HG03135 (cell line): Measurements from ENCODE around the gene KRTAP5-7.
"Not testable (repeated sequence)": the region's sequence is repeated elsewhere in the genome, so short reads cannot be mapped to it uniquely, and the experiment has no call there.

Source experiments
- ATAC-seq: cut with Tn5 transposase; IDR thresholded peaks from one replicate; pipeline ENCODE4 v1.9.1; 2021; ENCODE audit warnings: mild to moderate bottlenecking, moderate library complexity; ENCODE audit not compliant: unreplicated experiment

KRTAP5-7 gene, protein sequence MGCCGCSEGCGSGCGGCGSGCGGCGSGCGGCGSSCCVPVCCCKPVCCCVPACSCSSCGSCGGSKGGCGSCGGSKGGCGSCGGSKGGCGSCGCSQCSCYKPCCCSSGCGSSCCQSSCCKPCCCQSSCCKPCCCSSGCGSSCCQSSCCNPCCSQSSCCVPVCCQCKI

DNA sequence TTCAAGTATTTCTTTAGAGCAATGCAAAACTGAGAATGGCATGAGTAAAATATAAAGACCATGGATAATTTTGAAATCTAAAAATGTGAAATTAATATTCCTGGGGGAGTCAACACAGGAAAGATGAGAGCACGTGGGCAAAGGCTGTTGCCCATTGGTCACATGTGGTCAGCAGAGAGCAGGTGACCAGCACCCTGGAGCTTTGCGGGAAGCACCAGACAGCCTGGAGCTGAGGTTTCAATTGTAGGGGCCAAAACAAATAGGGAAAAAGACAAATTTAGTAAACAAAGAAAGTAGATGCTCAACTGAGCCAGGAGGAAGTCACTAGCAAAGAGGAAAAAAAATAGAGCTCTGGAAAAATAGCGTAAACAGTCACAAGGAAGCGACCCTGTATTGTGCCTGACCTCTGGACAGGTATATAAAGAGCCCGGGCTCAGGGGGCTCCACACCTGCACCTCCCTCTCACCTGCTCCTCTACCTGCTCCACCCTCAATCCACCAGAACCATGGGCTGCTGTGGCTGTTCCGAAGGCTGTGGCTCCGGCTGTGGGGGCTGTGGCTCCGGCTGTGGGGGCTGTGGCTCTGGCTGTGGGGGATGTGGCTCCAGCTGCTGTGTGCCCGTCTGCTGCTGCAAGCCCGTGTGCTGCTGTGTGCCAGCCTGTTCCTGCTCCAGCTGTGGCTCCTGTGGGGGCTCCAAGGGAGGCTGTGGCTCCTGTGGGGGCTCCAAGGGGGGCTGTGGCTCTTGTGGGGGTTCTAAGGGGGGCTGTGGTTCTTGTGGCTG is at the start of gene KRTAP5-7:
Gene KRTAP5-7 (plus strand): TSS at position 472 of the 780 bp plus-strand sequence. CDS start 34 bp downstream, at position 506.
- not testable (repeated sequence) for ATAC-seq

DNA sequence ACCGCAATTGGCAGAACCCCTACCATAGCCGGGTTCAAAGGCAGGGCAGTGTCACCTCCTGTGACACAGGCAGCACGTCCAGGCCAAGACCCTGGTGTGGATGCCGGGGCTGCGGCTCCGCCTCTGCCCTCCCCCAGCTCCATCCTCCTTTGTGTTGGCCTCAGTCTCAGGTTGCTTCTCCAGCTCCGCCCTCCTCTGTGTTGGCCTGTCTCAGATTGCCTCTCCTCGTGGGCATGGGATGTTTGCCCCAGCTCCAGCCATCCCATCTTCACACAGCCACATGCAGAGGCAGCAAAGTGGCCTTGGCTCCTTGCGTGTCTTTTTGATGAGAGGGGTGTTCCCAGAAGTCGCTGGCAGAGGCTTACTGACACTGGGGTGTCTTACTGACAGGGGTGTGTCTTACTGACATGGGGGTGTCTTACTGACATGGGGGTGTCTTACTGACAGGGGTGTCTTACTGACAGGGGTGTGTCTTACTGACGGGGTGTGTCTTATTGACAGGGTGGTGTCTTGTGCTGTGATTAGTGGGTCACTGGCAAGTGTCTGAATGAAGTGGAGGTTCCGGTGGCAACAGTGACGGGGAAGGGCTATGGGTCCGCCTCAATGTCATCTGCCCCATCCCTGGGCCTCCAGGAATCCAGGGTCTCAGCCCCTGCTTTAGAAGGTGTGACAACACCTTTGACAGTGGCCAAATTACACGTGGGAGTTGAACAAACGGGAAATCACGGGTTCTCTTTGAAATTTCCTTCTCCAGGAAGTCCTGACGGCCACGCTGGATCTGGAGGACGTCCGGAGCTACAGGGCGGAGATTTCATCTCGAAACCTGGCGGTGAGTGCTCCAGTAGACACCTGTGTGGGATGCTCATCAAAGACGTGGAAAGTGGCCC is 49.2 kb upstream of the KRTAP5-7 start:
- no peak for ATAC-seq

DNA sequence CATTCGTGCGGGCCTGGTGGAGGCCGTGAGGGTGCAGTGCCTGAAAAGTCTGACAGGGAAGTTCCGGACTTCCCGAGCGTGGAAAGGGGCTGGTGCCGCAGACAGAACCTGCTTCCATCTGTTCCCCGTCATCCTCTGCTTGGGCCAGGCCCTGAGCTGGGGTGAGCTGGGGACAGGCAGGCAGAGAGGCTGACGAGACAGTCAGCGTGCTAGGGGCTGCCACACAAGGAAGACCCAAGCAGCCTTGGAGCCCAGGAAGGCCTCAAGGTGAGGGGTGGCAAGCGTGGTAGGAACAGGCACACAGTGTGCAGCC is 48.6 kb upstream of the KRTAP5-7 start:
- no peak for ATAC-seq

DNA sequence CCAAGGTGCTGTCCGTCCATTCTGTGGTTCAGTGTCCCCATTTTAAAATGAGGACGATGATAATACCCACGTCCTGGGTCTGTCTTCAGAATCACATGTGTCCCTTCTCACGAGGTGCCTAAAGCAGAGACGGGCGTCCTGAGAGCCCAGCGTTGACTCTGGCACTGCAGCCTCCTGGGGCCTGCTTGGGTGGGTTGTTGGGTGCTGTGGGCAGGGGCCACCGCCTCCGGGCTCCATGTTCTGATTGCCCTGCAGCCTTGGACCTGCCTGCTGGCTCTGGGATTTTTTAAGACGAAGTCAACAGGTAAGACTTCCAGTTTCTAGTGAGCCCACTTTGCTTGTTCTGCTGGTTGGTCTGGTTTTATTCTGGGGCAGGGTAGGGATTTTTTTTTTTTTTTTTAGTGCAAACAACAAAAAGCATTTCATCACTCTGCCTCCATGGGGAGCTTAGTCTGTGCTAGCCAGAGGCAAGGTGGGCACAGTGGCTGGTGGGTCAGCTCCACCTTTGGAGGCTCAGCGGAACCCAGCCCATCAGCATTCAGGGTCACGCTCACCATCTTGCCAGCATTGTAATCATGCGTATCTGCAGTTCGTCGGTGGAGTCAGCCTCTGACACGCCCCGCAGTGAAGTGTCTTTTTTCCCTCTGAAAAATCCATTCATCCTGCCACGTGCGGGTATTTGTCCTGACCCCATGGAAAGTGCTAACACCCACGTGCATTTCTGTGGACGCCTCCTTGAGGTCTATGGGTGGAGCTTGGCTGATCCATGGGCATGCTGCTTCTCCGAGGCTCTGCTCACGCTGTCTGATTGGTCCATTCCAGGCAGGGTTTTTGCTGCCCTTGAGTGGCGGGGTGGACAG is 45.7 kb upstream of the KRTAP5-7 start:
- ATAC-seq, result no peak

DNA sequence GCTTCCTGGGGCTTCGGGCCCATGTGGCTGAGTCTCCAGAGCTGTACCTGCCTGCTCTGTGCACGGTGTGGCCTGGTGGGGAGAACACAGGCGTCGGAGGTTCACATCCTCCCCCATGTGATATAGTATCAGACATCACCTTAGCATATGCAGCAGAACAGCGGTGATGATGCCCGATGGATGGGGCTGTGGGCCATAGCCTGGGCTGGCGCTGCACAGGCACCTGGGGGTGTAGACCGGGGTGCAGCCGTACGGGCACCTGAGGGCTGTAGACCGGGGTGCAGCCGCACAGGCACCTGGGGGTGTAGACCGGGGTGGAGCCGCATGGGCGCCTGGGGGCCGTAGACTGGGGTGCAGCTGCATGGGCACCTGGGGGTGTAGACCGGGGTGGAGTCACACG is 44.9 kb upstream of the KRTAP5-7 start:
- no peak for ATAC-seq

GRCh38 chr11:71482746-71483364 is 44.2 kb upstream of the KRTAP5-7 start:
- no peak for ATAC-seq

GRCh38 chr11:71483692-71484091 is 43.4 kb upstream of the KRTAP5-7 start:
- ATAC-seq, result no peak

GRCh38 chr11:71484248-71485062 is 42.6 kb upstream of the KRTAP5-7 start:
- no peak for ATAC-seq

DNA sequence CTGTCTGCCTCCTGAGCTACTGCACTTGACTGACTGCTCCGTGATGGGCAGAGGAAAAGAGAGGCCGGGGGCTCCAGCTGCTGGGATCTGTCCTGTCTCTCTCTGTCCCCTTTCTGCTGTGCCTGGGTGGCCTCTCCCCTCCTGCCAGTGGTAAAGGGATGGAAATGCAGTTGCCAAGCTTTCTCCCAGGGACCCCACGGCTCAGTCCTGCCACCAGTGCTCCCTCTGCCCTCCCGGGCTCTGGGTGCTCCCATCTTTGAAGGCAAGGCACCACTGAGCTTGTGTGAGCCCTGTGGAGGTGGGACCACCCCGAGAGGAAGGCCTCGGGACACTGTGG is 42.0 kb upstream of the KRTAP5-7 start:
- ATAC-seq, result no peak

DNA sequence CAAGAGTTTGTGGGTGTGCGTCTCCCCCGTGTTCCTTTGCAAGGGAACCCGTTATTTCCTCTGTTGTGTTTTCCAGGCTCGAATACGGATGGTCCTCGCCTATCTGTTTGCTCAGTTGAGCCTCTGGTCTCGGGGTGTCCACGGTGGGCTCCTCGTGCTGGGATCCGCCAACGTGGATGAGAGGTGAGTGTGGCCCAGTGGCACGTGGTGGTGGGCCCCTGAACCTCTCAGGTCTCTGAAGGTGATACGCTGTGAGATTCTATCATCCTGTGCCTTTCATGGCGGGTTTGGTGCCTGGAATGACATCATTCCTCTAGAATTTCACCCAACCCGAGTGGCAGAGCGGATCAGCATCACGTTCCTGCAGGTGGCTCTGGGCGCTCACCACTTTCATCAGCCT is 41.6 kb upstream of the KRTAP5-7 start:
- no peak for ATAC-seq

DNA sequence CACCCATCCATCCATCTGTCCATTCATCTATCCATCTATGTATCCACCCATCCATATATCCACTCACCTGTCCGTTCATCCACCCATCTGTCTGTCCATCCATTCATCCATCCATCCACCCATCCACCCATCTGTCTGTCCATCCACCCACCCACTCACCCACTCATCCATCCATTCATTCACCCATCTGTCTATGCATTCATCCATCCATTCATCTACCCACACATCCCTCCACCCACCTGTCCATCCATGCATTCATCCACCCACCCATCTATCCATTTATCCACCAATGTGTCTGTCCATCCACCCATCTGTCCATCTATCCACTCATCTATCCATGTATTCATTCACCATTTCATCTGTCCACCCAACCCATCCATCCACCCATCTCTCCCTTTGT is 40.7 kb upstream of the KRTAP5-7 start:
- no peak for ATAC-seq

DNA sequence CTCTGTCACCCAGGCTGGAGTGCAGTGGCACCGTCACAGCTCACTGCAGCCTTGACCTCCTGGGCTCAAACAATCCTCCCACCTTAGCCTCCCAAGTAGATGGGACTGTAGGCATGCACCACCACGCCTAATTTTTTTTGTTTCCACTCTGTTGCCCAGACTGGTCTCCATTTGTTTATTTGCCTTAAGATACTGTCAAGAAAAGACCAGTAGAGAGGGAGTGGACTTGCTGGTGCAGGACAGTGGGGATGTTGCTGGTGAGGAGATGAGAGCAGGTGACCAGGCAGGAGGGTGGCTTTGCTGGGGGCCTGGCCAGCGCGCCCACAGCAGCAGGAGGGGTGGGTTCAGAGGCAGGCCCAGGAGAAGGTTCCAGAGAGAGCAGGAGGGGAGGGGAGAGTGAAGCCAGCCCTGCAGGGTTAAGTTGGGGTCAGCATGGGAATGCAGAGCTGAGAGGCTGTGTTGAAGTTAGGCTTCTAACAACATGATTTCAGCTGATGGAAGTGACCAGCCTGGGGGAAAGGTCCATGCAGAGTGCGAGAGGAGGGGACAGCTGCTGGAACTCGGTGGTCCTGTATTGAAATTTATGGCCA is 38.3 kb upstream of the KRTAP5-7 start:
- ATAC-seq, result no peak

DNA sequence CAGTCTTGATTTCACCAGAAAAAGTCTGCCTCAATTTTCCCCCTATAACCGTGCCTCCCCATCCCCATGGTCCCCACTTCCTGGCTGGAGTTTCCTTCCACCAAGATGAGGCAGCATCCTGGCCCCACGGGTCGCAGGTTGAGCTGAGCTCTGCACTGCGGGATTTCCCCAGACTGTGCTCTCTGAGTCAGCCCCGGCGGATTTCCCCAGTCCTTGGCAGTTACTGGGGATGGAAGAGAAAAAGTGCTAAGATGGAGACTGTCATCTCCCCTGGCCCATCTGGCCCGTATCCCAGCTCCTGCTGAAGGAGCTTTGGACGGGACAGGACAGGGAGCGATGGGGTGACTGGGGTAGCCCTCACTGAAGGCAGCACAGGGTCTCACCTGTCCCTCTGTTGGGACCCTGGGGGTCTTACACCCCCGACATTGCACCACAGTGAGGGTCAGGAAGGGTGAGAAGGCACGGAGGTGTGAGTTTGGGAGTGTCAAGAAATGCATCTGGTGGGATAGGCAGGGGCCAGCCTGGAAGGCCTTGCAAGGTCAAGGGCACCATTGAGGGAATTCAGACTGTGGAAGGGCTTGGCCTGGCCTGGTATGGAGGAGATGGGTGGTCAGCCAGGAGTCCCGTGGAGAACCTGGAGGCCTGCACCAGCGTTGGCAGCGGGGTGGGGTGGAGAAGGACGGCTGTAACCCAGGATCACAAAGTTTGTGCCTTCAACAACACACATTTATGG is 37.6 kb upstream of the KRTAP5-7 start:
- ATAC-seq, result no peak

GRCh38 chr11:71490044-71490730 is 36.9 kb upstream of the KRTAP5-7 start:
- no peak for ATAC-seq

DNA sequence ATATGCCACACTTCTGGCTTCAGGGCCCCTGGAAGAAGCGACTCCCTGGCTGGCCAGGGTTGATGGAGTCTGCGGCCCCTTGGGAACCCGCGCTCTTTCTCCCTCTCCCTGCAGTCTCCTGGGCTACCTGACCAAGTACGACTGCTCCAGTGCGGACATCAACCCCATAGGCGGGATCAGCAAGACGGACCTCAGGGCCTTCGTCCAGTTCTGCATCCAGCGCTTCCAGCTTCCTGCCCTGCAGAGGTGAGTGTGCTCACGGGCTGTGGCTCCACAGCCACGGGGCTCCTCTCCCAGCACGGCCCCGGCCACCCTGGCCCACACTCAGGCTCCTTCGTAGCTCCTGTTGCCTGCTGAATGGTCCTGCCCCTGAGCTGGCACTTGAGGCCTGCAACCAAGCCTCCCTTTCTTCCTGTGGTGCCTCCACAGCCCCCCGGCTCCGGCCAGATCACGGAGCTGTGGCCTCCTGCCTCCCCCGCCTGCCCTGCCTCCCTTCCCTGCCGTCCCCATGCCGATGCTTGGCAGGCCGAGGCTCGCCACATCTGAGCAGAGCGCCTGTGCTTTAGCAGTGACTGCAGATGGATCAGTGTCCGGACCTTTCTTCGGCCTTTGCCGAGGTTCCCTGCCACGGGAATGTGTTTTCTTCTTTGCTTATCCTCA is 36.2 kb upstream of the KRTAP5-7 start:
- ATAC-seq, result no peak

GRCh38 chr11:71491531-71491930 is 35.5 kb upstream of the KRTAP5-7 start:
- no peak for ATAC-seq

- no peak for ATAC-seq
These were observed 35.1 kb upstream of the KRTAP5-7 start for GRCh38 chr11:71491940-71492339.
